HG03378 (cell line): ENCODE measurements around the gene DPT.

Experiments
- ATAC-seq: cut with Tn5 transposase; IDR thresholded peaks from one replicate; pipeline ENCODE4 v1.9.1; 2021; ENCODE audit warnings: mild to moderate bottlenecking, moderate library complexity; ENCODE audit not compliant: unreplicated experiment

DPT gene

GRCh38 chr1:168672278-168672677 is 56.7 kb downstream of the DPT start:
- no peak for ATAC-seq

GRCh38 chr1:168671782-168672181 is 57.2 kb downstream of the DPT start:
- ATAC-seq: no peak

GRCh38 chr1:168665975-168666374 is 63.0 kb downstream of the DPT start:
- no peak for ATAC-seq

GRCh38 chr1:168664069-168664834 is 64.8 kb downstream of the DPT start:
- no peak for ATAC-seq

GRCh38 chr1:168656485-168656884 is 72.5 kb downstream of the DPT start:
- ATAC-seq: no peak

- no peak for ATAC-seq
Measured at GRCh38 chr1:168654198-168654915, 74.6 kb downstream of the DPT start.

- ATAC-seq: no peak
Measured at GRCh38 chr1:168653567-168653966, 75.4 kb downstream of the DPT start.

- no peak for ATAC-seq
Measured at GRCh38 chr1:168645721-168646120, 83.3 kb downstream of the DPT start.
